MCF 10A (cell line): ENCODE results near the gene SGK2. TPM values are rescaled to one million over a fixed set of nuclear protein-coding genes. Genes with fewer than 3 reads are reported as not detected.
"Not testable (repeated sequence)": the region's sequence is repeated elsewhere in the genome, so short reads cannot be mapped to it uniquely, and the experiment has no call there.

Source experiments
- BruUV-seq: library from RNA; stranded (reverse); fragments of 400-500 nt; replicated peaks from 2 replicates; lab custom pipeline; 2021; lab: Mats Ljungman, UMichigan
- CTCF ChIA-PET: fragments of 300-600 bp; sonication (Branson Sonifier 250); formaldehyde crosslinking; extraction: SDS; loops from one replicate; lab custom pipeline; 2021; ENCODE audit warnings: antibody characterized with exemption, inconsistent platforms; lab: Yijun Ruan, JAX
- POLR2A ChIA-PET: fragments of 300-600, 350-650 bp; sonication (Branson Sonifier 250); formaldehyde crosslinking; extraction: SDS; loops from one replicate; lab custom pipeline; 2020; ENCODE audit warnings: antibody characterized with exemption, inconsistent platforms; lab: Yijun Ruan, JAX
- DNase-seq: peaks from one replicate; pipeline ENCODE4 v3.0.0-alpha.2; 2018; ENCODE audit not compliant: unreplicated experiment
- H3K27ac Mint-ChIP-seq: one replicate; pipeline ENCODE4 v1.8.0; 2022; ENCODE audit warnings: mild to moderate bottlenecking, low read depth, mixed read lengths; ENCODE audit not compliant: unreplicated experiment
- H3K27me3 Mint-ChIP-seq: one replicate; pipeline ENCODE4 v1.8.0; 2022; ENCODE audit warnings: mixed read lengths; ENCODE audit not compliant: insufficient read depth, unreplicated experiment
- H3K36me3 Mint-ChIP-seq: one replicate; pipeline ENCODE4 v1.8.0; 2022; ENCODE audit warnings: mild to moderate bottlenecking, moderate library complexity, mixed read lengths; ENCODE audit not compliant: insufficient read depth, unreplicated experiment
- H3K4me1 Mint-ChIP-seq: one replicate; pipeline ENCODE4 v1.8.0; 2022; ENCODE audit warnings: mixed read lengths; ENCODE audit not compliant: insufficient read depth, unreplicated experiment
- H3K4me3 Mint-ChIP-seq: one replicate; pipeline ENCODE4 v1.8.0; 2022; ENCODE audit warnings: mild to moderate bottlenecking, moderate library complexity, mixed read lengths; ENCODE audit not compliant: unreplicated experiment
- H3K9me3 Mint-ChIP-seq: one replicate; pipeline ENCODE4 v1.8.0; 2022; ENCODE audit warnings: mixed read lengths; ENCODE audit not compliant: unreplicated experiment
- CTCF ChIP-seq: fragments of 200-600 bp; IDR thresholded peaks from one replicate; pipeline ENCODE4 v1.8.0; 2022; ENCODE audit warnings: antibody characterized with exemption, mild to moderate bottlenecking; ENCODE audit not compliant: unreplicated experiment
- intact Hi-C: fragments of 100-400 bp; cut with micrococcal nuclease; formaldehyde crosslinking; loops from 2 replicates; pipeline ENCODE4 v1.14.1; 2022
- total RNA-seq: library from RNA; stranded (reverse); gene quantifications from 2 replicates; pipeline ENCODE4 v1.2.3, GENCODE V29; 2022

The SGK2 gene
- total RNA-seq, 1 experiment from 2014 or later = 0.33 TPM

DNA sequence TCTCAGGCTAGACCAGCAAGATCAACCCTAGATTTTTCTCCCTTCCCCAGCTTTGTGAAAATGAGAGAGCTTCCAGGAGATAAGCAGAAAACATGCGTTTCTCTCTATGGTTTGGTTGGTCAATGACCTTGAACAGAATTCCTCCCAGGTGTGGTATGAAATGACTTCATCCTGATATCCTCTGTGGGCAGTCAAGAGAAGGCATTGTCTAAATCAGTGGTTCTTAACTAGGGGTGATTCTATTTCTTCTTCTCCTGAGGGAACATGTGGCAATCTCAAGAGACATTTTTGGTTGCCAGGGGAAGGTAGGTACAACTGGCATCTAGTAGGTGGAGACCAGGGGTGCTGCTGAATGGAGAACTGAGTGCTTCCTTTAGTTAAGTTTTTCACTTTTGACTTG, 44.3 kb downstream of the SGK2 start:
- no peak overlapping the region for H3K27ac Mint-ChIP-seq
- no TSS peak for BruUV-seq
- H3K36me3 Mint-ChIP-seq = peaks cover 44% of the 10 kb centered on the region
- TF ChIP-seq CTCF = no peak
- DNase-seq = no peak
- H3K27me3 Mint-ChIP-seq = no peaks in the 10 kb centered on the region
- no peaks in the 10 kb centered on the region for H3K4me1 Mint-ChIP-seq
- intact Hi-C loops = no loop called here
- ChIA-PET POLR2A (interaction anchor here (1.4 kb wide), 1 partner anchor 146 kb away, joined by 5 read pairs; the partner anchor contains the start of gene SRSF6), CTCF (no interaction called here)
- no peak overlapping the region for H3K4me3 Mint-ChIP-seq
- no peaks in the 10 kb centered on the region for H3K9me3 Mint-ChIP-seq

DNA sequence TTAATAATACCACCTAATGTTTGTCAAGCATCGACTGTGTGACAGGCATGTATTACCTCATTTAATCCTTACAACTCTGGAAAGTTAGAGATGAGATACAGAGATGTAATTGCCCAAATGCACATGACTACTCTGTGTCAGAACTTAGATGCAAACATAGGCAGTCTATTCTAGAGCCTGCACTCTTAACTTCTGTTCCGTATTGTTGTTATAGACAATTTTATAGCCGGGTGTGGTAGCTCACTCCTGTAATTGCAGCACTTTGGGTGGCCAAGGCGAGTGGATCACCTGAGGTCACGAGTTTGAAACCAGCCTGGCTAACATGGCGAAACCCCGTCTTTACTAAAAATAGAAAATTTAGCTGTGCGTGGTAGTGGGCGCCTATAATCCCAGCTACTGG, 46.9 kb downstream of the SGK2 start:
- no peak for TF ChIP-seq CTCF
- H3K9me3 Mint-ChIP-seq = no peaks in the 10 kb centered on the region
- no peak for DNase-seq
- peaks cover 39% of the 10 kb centered on the region for H3K36me3 Mint-ChIP-seq
- POLR2A ChIA-PET = no interaction called here
- no peaks in the 10 kb centered on the region for H3K27me3 Mint-ChIP-seq
- CTCF ChIA-PET = interaction anchor here (0.7 to 1.1 kb wide), 2 partner anchors 18 to 67 kb away, joined by 3 to 4 read pairs; no protein-coding TSS in a partner anchor
- no TSS peak for BruUV-seq
- no peaks in the 10 kb centered on the region for H3K4me1 Mint-ChIP-seq
- no peak overlapping the region for H3K27ac Mint-ChIP-seq
- H3K4me3 Mint-ChIP-seq = no peak overlapping the region
- intact Hi-C loops = no loop called here

DNA sequence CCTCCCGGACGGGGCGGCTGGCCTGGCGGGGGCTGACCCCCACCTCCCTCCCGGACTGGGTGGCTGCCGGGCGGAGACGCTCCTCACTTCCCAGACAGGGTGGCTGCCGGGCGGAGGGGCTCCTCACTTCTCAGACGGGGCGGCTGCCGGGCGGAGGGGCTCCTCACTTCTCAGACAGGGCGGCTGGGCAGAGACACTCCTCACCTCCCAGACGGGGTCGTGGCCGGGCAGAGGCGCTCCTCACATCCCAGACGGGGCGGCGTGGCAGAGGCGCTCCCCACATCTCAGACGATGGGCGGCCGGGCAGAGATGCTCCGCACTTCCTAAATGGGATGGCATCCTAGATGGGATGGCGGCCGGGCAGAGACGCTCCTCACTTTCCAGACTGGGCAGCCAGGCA, 48.5 kb downstream of the SGK2 start:
- H3K27me3 Mint-ChIP-seq, CTCF ChIA-PET, H3K9me3 Mint-ChIP-seq, POLR2A ChIA-PET, intact Hi-C loops, BruUV-seq, H3K4me1 Mint-ChIP-seq, DNase-seq, H3K27ac Mint-ChIP-seq, H3K4me3 Mint-ChIP-seq: not testable (repeated sequence)
- peaks cover 39% of the 10 kb centered on the region for H3K36me3 Mint-ChIP-seq

GRCh38 chr20:43631598-43631997, 72.8 kb downstream of the SGK2 start:
- Mint-ChIP-seq H3K36me3 (peaks cover 49% of the 10 kb centered on the region), H3K4me1 (no peaks in the 10 kb centered on the region), H3K27ac (no peak overlapping the region), H3K27me3 (no peaks in the 10 kb centered on the region), H3K4me3 (no peak overlapping the region), H3K9me3 (no peaks in the 10 kb centered on the region)
- POLR2A ChIA-PET = no interaction called here
- DNase-seq = no peak
- intact Hi-C loops = no loop called here
- CTCF ChIA-PET = interaction anchor here (0.9 to 1.5 kb wide), 3 partner anchors 93 to 449 kb away, joined by 3 to 5 read pairs (median 4); no protein-coding TSS in a partner anchor
- TF ChIP-seq CTCF = no peak
- BruUV-seq = no TSS peak

Other genes with a start within 250 kb of the SGK2 start
- 151 and 193 TPM in 2 replicates for gene SRSF6, start 101.1 kb upstream of the SGK2 start, total RNA-seq
- 10.5 and 11.4 TPM in 2 replicates for gene L3MBTL1, start 51.3 kb upstream of the SGK2 start, total RNA-seq
- 21.8 and 24.2 TPM in 2 replicates for gene IFT52, start 31.9 kb downstream of the SGK2 start, total RNA-seq
- gene MYBL2, start 108.1 kb downstream of the SGK2 start, total RNA-seq = 16.4 and 44.3 TPM in 2 replicates
- not detected in 2 replicates for gene GTSF1L, start 168.0 kb downstream of the SGK2 start, total RNA-seq